Testis (tissue), 2 donors: ENCODE data around the gene ROPN1B.

Experiments used
- CTCF ChIP-seq, 3 experiments: fragments of 450-650 bp in 2 of 3; fragments of 200-600 bp in 1 of 3; sonication (generic) in 1 of 3; IDR thresholded peaks; one replicate each; pipeline ENCODE4 v1.5.1; 2016 to 2019; ENCODE audit warnings: antibody characterized with exemption in 3 of 3, mild to moderate bottlenecking in 2 of 3, moderate library complexity in 1 of 3
- POLR2A ChIP-seq: fragments of 450-650 bp; IDR thresholded peaks from one replicate; pipeline ENCODE4 v1.6.1; 2017; ENCODE audit warnings: antibody characterized with exemption, mild to moderate bottlenecking, moderate library complexity

GRCh38 chr3:126002189-126002588 is 33.2 kb downstream of the ROPN1B start:
- TF ChIP-seq CTCF (IDR thresholded peaks at IDR 0.05) (no peak), POLR2A (no peak)
